Measurements from ENCODE around the gene MRPS18A. TPM values are rescaled to one million over a fixed set of nuclear protein-coding genes. Genes with fewer than 3 reads are reported as not detected.
A peak's percentile ranks its signal among the peaks of the same experiment; 100 is the strongest.

Gene MRPS18A
- polyA plus RNA-seq, 4 donors: 51.2 to 107 (median 65.1) TPM

GRCh38 chr6:43722920-43723545 lies 35.4 kb upstream of the MRPS18A start:
- H3K9me3 ChIP-seq (ENCODE audit: control insufficient read depth in 2 of 2, insufficient read depth in 1 of 2, low read depth in 1 of 2, low read length in 1 of 2): no peaks in the 10 kb centered on the region
- no peaks in the 10 kb centered on the region for H3K27me3 ChIP-seq (ENCODE audit: control insufficient read depth in 3 of 3, insufficient read depth in 3 of 3, low read length in 3 of 3)
- H3K4me3 ChIP-seq (ENCODE audit: low read depth in 1 of 3, low read length in 3 of 3): no peak overlapping the region
- WGBS, 3 donors: 78 to 84% (median 79%) methylated on average over 10 of the region's 10 CpGs
- no peak overlapping the region for H3K27ac ChIP-seq (ENCODE audit: low read depth in 1 of 3, low read length in 2 of 3)
- no peaks in the 10 kb centered on the region for H3K36me3 ChIP-seq (ENCODE audit: control insufficient read depth in 3 of 3, insufficient read depth in 2 of 3, low read depth in 1 of 3, low read length in 3 of 3)
- DNase-seq (no peak), FAIRE-seq (no peak)
- peaks cover 0 to 19% (median 6%) of the 10 kb centered on the region in 3 donors for H3K4me1 ChIP-seq (ENCODE audit: control insufficient read depth in 3 of 3, insufficient read depth in 2 of 3, low read depth in 1 of 3, low read length in 2 of 3)

GRCh38 chr6:43720999-43721398 lies 33.4 kb upstream of the MRPS18A start:
- H3K4me3 ChIP-seq (ENCODE audit: low read depth in 1 of 3, low read length in 3 of 3): no peak overlapping the region
- H3K27me3 ChIP-seq (ENCODE audit: control insufficient read depth in 3 of 3, insufficient read depth in 3 of 3, low read length in 3 of 3): no peaks in the 10 kb centered on the region
- FAIRE-seq: no peak
- no peak overlapping the region for H3K27ac ChIP-seq (ENCODE audit: low read depth in 1 of 3, low read length in 2 of 3)
- peaks cover 0 to 20% (median 6%) of the 10 kb centered on the region in 3 donors for H3K4me1 ChIP-seq (ENCODE audit: control insufficient read depth in 3 of 3, insufficient read depth in 2 of 3, low read depth in 1 of 3, low read length in 2 of 3)
- no peaks in the 10 kb centered on the region for H3K9me3 ChIP-seq (ENCODE audit: control insufficient read depth in 2 of 2, insufficient read depth in 1 of 2, low read depth in 1 of 2, low read length in 1 of 2)
- H3K36me3 ChIP-seq (ENCODE audit: control insufficient read depth in 3 of 3, insufficient read depth in 2 of 3, low read depth in 1 of 3, low read length in 3 of 3): no peaks in the 10 kb centered on the region
- no peak for DNase-seq
- 85 to 96% (median 89%) methylated on average over 4 of the region's 4 CpGs for WGBS, 3 donors

GRCh38 chr6:43719511-43719910 lies 31.9 kb upstream of the MRPS18A start:
- FAIRE-seq (no peak), DNase-seq (no peak)
- Histone ChIP-seq H3K4me3 (ENCODE audit: low read depth in 1 of 3, low read length in 3 of 3) (no peak overlapping the region), H3K9me3 (ENCODE audit: control insufficient read depth in 2 of 2, insufficient read depth in 1 of 2, low read depth in 1 of 2, low read length in 1 of 2) (no peaks in the 10 kb centered on the region), H3K36me3 (ENCODE audit: control insufficient read depth in 3 of 3, insufficient read depth in 2 of 3, low read depth in 1 of 3, low read length in 3 of 3) (no peaks in the 10 kb centered on the region), H3K4me1 (ENCODE audit: control insufficient read depth in 3 of 3, insufficient read depth in 2 of 3, low read depth in 1 of 3, low read length in 2 of 3) (peaks cover 0 to 11% (median 4%) of the 10 kb centered on the region in 3 donors), H3K27ac (ENCODE audit: low read depth in 1 of 3, low read length in 2 of 3) (no peak overlapping the region), H3K27me3 (ENCODE audit: control insufficient read depth in 3 of 3, insufficient read depth in 3 of 3, low read length in 3 of 3) (no peaks in the 10 kb centered on the region)
- 91 to 98% (median 92%) methylated on average over 5 to 7 of the region's 7 CpGs for WGBS, 3 donors

GRCh38 chr6:43718387-43719105 lies 31.0 kb upstream of the MRPS18A start:
- no peaks in the 10 kb centered on the region for H3K27me3 ChIP-seq (ENCODE audit: control insufficient read depth in 3 of 3, insufficient read depth in 3 of 3, low read length in 3 of 3)
- FAIRE-seq (no peak), DNase-seq (peak; percentile 62 to 71)
- 66 to 82% (median 74%) methylated on average over 13 of the region's 13 CpGs for WGBS, 3 donors
- H3K9me3 ChIP-seq (ENCODE audit: control insufficient read depth in 2 of 2, insufficient read depth in 1 of 2, low read depth in 1 of 2, low read length in 1 of 2): no peaks in the 10 kb centered on the region
- peak overlapping the region in 1 of 3 donors; percentile 40 for H3K27ac ChIP-seq (ENCODE audit: low read depth in 1 of 3, low read length in 2 of 3)
- peaks cover 0 to 8% (median 3%) of the 10 kb centered on the region in 3 donors for H3K4me1 ChIP-seq (ENCODE audit: control insufficient read depth in 3 of 3, insufficient read depth in 2 of 3, low read depth in 1 of 3, low read length in 2 of 3)
- no peak overlapping the region for H3K4me3 ChIP-seq (ENCODE audit: low read depth in 1 of 3, low read length in 3 of 3)
- H3K36me3 ChIP-seq (ENCODE audit: control insufficient read depth in 3 of 3, insufficient read depth in 2 of 3, low read depth in 1 of 3, low read length in 3 of 3): no peaks in the 10 kb centered on the region

- Histone ChIP-seq H3K9me3 (ENCODE audit: control insufficient read depth in 2 of 2, insufficient read depth in 1 of 2, low read depth in 1 of 2, low read length in 1 of 2) (no peaks in the 10 kb centered on the region), H3K4me1 (ENCODE audit: control insufficient read depth in 3 of 3, insufficient read depth in 2 of 3, low read depth in 1 of 3, low read length in 2 of 3) (peaks cover 0 to 8% (median 3%) of the 10 kb centered on the region in 3 donors), H3K27me3 (ENCODE audit: control insufficient read depth in 3 of 3, insufficient read depth in 3 of 3, low read length in 3 of 3) (no peaks in the 10 kb centered on the region), H3K36me3 (ENCODE audit: control insufficient read depth in 3 of 3, insufficient read depth in 2 of 3, low read depth in 1 of 3, low read length in 3 of 3) (no peaks in the 10 kb centered on the region), H3K4me3 (ENCODE audit: low read depth in 1 of 3, low read length in 3 of 3) (no peak overlapping the region), H3K27ac (ENCODE audit: low read depth in 1 of 3, low read length in 2 of 3) (no peak overlapping the region)
- DNase-seq: no peak
- FAIRE-seq: no peak
- WGBS, 3 donors: 64 to 84% (median 75%) methylated on average over 9 to 12 of the region's 12 CpGs
Measured at GRCh38 chr6:43717822-43718221, 30.2 kb upstream of the MRPS18A start.

GRCh38 chr6:43717389-43717788 lies 29.8 kb upstream of the MRPS18A start:
- Histone ChIP-seq H3K27me3 (ENCODE audit: control insufficient read depth in 3 of 3, insufficient read depth in 3 of 3, low read length in 3 of 3) (no peaks in the 10 kb centered on the region), H3K36me3 (ENCODE audit: control insufficient read depth in 3 of 3, insufficient read depth in 2 of 3, low read depth in 1 of 3, low read length in 3 of 3) (no peaks in the 10 kb centered on the region), H3K9me3 (ENCODE audit: control insufficient read depth in 2 of 2, insufficient read depth in 1 of 2, low read depth in 1 of 2, low read length in 1 of 2) (no peaks in the 10 kb centered on the region), H3K4me3 (ENCODE audit: low read depth in 1 of 3, low read length in 3 of 3) (no peak overlapping the region), H3K4me1 (ENCODE audit: control insufficient read depth in 3 of 3, insufficient read depth in 2 of 3, low read depth in 1 of 3, low read length in 2 of 3) (peaks cover 0 to 8% (median 3%) of the 10 kb centered on the region in 3 donors), H3K27ac (ENCODE audit: low read depth in 1 of 3, low read length in 2 of 3) (no peak overlapping the region)
- DNase-seq: no peak
- 85 to 90% (median 89%) methylated on average over 8 of the region's 8 CpGs for WGBS, 3 donors
- no peak for FAIRE-seq

- Histone ChIP-seq H3K9me3 (ENCODE audit: control insufficient read depth in 2 of 2, insufficient read depth in 1 of 2, low read depth in 1 of 2, low read length in 1 of 2) (no peaks in the 10 kb centered on the region), H3K27ac (ENCODE audit: low read depth in 1 of 3, low read length in 2 of 3) (peak overlapping the region in 1 of 3 donors; percentile 83), H3K36me3 (ENCODE audit: control insufficient read depth in 3 of 3, insufficient read depth in 2 of 3, low read depth in 1 of 3, low read length in 3 of 3) (no peaks in the 10 kb centered on the region), H3K27me3 (ENCODE audit: control insufficient read depth in 3 of 3, insufficient read depth in 3 of 3, low read length in 3 of 3) (no peaks in the 10 kb centered on the region), H3K4me1 (ENCODE audit: control insufficient read depth in 3 of 3, insufficient read depth in 2 of 3, low read depth in 1 of 3, low read length in 2 of 3) (peaks cover 0 to 8% (median 3%) of the 10 kb centered on the region in 3 donors), H3K4me3 (ENCODE audit: low read depth in 1 of 3, low read length in 3 of 3) (no peak overlapping the region)
- 61 to 81% (median 76%) methylated on average over 9 of the region's 9 CpGs for WGBS, 3 donors
- FAIRE-seq (no peak), DNase-seq (no peak)
Measured at GRCh38 chr6:43716099-43716498, 28.5 kb upstream of the MRPS18A start.

GRCh38 chr6:43715056-43715788 lies 27.6 kb upstream of the MRPS18A start:
- FAIRE-seq (no peak), DNase-seq (no peak)
- H3K4me3 ChIP-seq (ENCODE audit: low read depth in 1 of 3, low read length in 3 of 3): no peak overlapping the region
- H3K27ac ChIP-seq (ENCODE audit: low read depth in 1 of 3, low read length in 2 of 3): peak overlapping the region in 2 of 3 donors; percentile 25 to 83
- no peaks in the 10 kb centered on the region for H3K27me3 ChIP-seq (ENCODE audit: control insufficient read depth in 3 of 3, insufficient read depth in 3 of 3, low read length in 3 of 3)
- peaks cover 0 to 8% (median 3%) of the 10 kb centered on the region in 3 donors for H3K4me1 ChIP-seq (ENCODE audit: control insufficient read depth in 3 of 3, insufficient read depth in 2 of 3, low read depth in 1 of 3, low read length in 2 of 3)
- no peaks in the 10 kb centered on the region for H3K36me3 ChIP-seq (ENCODE audit: control insufficient read depth in 3 of 3, insufficient read depth in 2 of 3, low read depth in 1 of 3, low read length in 3 of 3)
- no peaks in the 10 kb centered on the region for H3K9me3 ChIP-seq (ENCODE audit: control insufficient read depth in 2 of 2, insufficient read depth in 1 of 2, low read depth in 1 of 2, low read length in 1 of 2)
- 64 to 74% (median 71%) methylated on average over 5 of the region's 5 CpGs for WGBS, 3 donors

All from small intestine (tissue), 7 donors.